Measurements from ENCODE around the gene CDK14. TPM values are rescaled to one million over a fixed set of nuclear protein-coding genes. Genes with fewer than 3 reads are reported as not detected.

CDK14 gene
- total and polyA plus RNA-seq, 2 of the 8 experiments (the other 6 are each of a cell fraction or from before 2014, with no cell fraction given) = 5.5 to 47.3 TPM

GRCh38 chr7:91230100-91230499, 634.0 kb downstream of the CDK14 start:
- H3K23me2 ChIP-seq (ENCODE audit: low read depth, low read length) = no peaks in the 10 kb centered on the region
- DNase-seq (ENCODE audit: low read depth in 1 of 2, low spot score in 2 of 2) (no peak), FAIRE-seq (no peak)
- H3K79me2 ChIP-seq (ENCODE audit: control insufficient read depth in 1 of 2, insufficient read depth in 2 of 2, low read length in 2 of 2) = no peaks in the 10 kb centered on the region
- 88% methylated on average over 2 of the region's 2 CpGs; no CpG with 5 or more reads in 1 of the 2 experiments for WGBS, 2 experiments (ENCODE audit: extremely low coverage in 1 of 2, insufficient coverage in 1 of 2, insufficient read length in 1 of 2, insufficient replicate concordance in 2 of 2, low coverage in 1 of 2, low lambda C conversion rate in 2 of 2, missing lambda C conversion rate in 1 of 2)
- H2BK120ac ChIP-seq (replicated peaks; ENCODE audit: low read depth, low read length) = no peak overlapping the region
- H4K20me1 ChIP-seq (replicated peaks in 1 of 2; ENCODE audit: control insufficient read depth in 1 of 2, insufficient read depth in 2 of 2, low read length in 2 of 2) = no peaks in the 10 kb centered on the region
- no peak overlapping the region for H3K14ac ChIP-seq (ENCODE audit: insufficient read length)
- no peak overlapping the region for H2BK5ac ChIP-seq (ENCODE audit: low read depth, low read length)
- H3K23ac ChIP-seq (ENCODE audit: insufficient read length) = no peak overlapping the region
- no peak overlapping the region for H2BK15ac ChIP-seq (ENCODE audit: low read length)
- no peaks in the 10 kb centered on the region for H3K36me3 ChIP-seq (ENCODE audit: control insufficient read depth in 2 of 4, insufficient read depth in 4 of 4, low read length in 3 of 4)
- no peaks in the 10 kb centered on the region for H3K79me1 ChIP-seq (ENCODE audit: low read depth, low read length)
- H3K27me3 ChIP-seq (replicated peaks in 1 of 4; ENCODE audit: control insufficient read depth in 3 of 4, extremely low read depth in 1 of 4, insufficient read depth in 3 of 4, low read length in 3 of 4) = no peaks in the 10 kb centered on the region
- H3K18ac ChIP-seq (ENCODE audit: extremely low read depth, low read length) = no peak overlapping the region
- H3K4me3 ChIP-seq (ENCODE audit: extremely low read depth in 1 of 4, insufficient read depth in 2 of 4, low read depth in 3 of 4, low read length in 4 of 4) = no peak overlapping the region
- H2AK5ac ChIP-seq (ENCODE audit: low read depth, low read length) = no peak overlapping the region
- no peak overlapping the region for H3K4me2 ChIP-seq (ENCODE audit: insufficient read depth in 1 of 2, low read depth in 2 of 2, low read length in 2 of 2)
- no peak overlapping the region for H3K9ac ChIP-seq (replicated peaks in 1 of 4; ENCODE audit: extremely low read depth in 1 of 4, low read depth in 3 of 4, low read length in 3 of 4)
- H3K27ac ChIP-seq (ENCODE audit: low read depth, low read length) = no peak overlapping the region
- no peak for TF ChIP-seq E2F6 (IDR thresholded peaks at IDR 0.05)
- TF ChIP-seq RFX5 (IDR thresholded peaks at IDR 0.05; ENCODE audit: borderline replicate concordance, low read depth, low read length) = no peak
- no peak for TF ChIP-seq ATF2 (IDR thresholded peaks at IDR 0.05; ENCODE audit: low read length)
- no peak for TF ChIP-seq PHF8 (conservative IDR thresholded peaks at IDR 0.05; ENCODE audit: low read depth, low read length)
- TF ChIP-seq RAD21 (IDR thresholded peaks at IDR 0.05 in 1 of 2, conservative IDR thresholded peaks at IDR 0.05 in 1 of 2; ENCODE audit: low read depth in 2 of 2, low read length in 2 of 2) = no peak
- no peak overlapping the region for H4K5ac ChIP-seq (ENCODE audit: insufficient read length, low read depth, low read length)
- H2BK12ac ChIP-seq (ENCODE audit: low read depth, low read length) = no peak overlapping the region
- CTCF ChIA-PET (ENCODE audit: partially characterized antibody) = interaction anchor here (1.1 kb wide), 1 partner anchor 18 kb away, joined by 4 read pairs; no protein-coding TSS in a partner anchor
- peaks cover 0 to 5% (median 0%) of the 10 kb centered on the region in 4 experiments; a peak in 1 of 7 replicates for H3K4me1 ChIP-seq (replicated peaks in 1 of 4; ENCODE audit: control insufficient read depth in 3 of 4, insufficient read depth in 4 of 4, low read length in 3 of 4)
- POLR2A ChIA-PET (ENCODE audit: partially characterized antibody) = interaction anchor here (0.7 kb wide), 1 partner anchor 10 kb away, joined by 3 read pairs; no protein-coding TSS in a partner anchor
- H4K91ac ChIP-seq (replicated peaks; ENCODE audit: insufficient read length, low read length) = no peak overlapping the region
- H3K9me3 ChIP-seq (ENCODE audit: insufficient read depth in 2 of 2, low read depth in 1 of 2, low read length in 1 of 2) = no peaks in the 10 kb centered on the region
- H3K4ac ChIP-seq (replicated peaks; ENCODE audit: insufficient read length, low read depth, low read length) = no peak overlapping the region
- no peak overlapping the region for H3K56ac ChIP-seq (replicated peaks; ENCODE audit: insufficient read length, low read depth, low read length)
- H4K8ac ChIP-seq (ENCODE audit: extremely low read depth, insufficient read depth, low read length) = no peak overlapping the region
- no peak overlapping the region for H2AFZ ChIP-seq (ENCODE audit: low read length)
- H2BK20ac ChIP-seq (ENCODE audit: low read length) = no peak overlapping the region
